ENCODE results near the gene NOM1.

- TF ChIP-seq, protein P1, sequence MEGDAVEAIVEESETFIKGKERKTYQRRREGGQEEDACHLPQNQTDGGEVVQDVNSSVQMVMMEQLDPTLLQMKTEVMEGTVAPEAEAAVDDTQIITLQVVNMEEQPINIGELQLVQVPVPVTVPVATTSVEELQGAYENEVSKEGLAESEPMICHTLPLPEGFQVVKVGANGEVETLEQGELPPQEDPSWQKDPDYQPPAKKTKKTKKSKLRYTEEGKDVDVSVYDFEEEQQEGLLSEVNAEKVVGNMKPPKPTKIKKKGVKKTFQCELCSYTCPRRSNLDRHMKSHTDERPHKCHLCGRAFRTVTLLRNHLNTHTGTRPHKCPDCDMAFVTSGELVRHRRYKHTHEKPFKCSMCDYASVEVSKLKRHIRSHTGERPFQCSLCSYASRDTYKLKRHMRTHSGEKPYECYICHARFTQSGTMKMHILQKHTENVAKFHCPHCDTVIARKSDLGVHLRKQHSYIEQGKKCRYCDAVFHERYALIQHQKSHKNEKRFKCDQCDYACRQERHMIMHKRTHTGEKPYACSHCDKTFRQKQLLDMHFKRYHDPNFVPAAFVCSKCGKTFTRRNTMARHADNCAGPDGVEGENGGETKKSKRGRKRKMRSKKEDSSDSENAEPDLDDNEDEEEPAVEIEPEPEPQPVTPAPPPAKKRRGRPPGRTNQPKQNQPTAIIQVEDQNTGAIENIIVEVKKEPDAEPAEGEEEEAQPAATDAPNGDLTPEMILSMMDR (IDR thresholded peaks at IDR 0.05; ENCODE audit: insufficient read depth, low read depth, low read length), result no peak
- TF ChIP-seq EZH2 (IDR thresholded peaks at IDR 0.05; ENCODE audit: insufficient read depth, low read length), result no peak
Measured at GRCh38 chr7:156928406-156928747, 21.1 kb upstream of the NOM1 start.

Data from astrocyte (in vitro differentiated cells and primary cell).